Esophagus muscularis mucosa (tissue), 3 donors: ENCODE results near the gene PLXNA4.

Source experiments
- POLR2A ChIP-seq: fragments of 450-650 bp; IDR thresholded peaks from one replicate; pipeline ENCODE4 v1.6.1; 2017; ENCODE audit warnings: antibody characterized with exemption, moderate library complexity, mild to moderate bottlenecking, low read depth
- TF ChIP-seq, protein P1 (sequence below), 3 experiments: fragments of 200-600 bp in 2 of 3; fragments of 450-650 bp in 1 of 3; sonication (generic) in 2 of 3; IDR thresholded peaks; one replicate each; pipeline ENCODE4 v1.5.1; 2017 to 2019; ENCODE audit warnings: antibody characterized with exemption in 3 of 3, mild to moderate bottlenecking in 2 of 3, moderate library complexity in 1 of 3

DNA sequence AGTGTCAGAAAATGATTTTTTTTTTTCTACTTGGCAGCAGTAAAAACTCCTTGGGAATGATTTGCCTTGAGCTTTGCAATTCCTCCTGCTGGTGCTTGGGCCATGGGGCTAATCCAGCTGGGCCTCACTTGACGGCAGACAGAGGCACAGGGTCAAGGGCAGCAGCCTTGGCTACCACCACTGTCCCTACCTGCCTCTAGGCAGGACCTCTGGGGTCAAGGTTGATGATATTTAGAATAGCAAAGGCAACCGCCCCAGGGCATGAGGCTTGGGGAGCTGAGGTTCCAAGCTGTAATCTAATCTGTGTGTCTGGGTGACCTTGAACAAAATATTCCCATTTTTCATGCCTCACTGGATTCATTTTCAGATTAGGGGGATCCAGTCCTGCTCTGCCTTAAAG, 327.4 kb downstream of the PLXNA4 start:
- TF ChIP-seq, protein P1, sequence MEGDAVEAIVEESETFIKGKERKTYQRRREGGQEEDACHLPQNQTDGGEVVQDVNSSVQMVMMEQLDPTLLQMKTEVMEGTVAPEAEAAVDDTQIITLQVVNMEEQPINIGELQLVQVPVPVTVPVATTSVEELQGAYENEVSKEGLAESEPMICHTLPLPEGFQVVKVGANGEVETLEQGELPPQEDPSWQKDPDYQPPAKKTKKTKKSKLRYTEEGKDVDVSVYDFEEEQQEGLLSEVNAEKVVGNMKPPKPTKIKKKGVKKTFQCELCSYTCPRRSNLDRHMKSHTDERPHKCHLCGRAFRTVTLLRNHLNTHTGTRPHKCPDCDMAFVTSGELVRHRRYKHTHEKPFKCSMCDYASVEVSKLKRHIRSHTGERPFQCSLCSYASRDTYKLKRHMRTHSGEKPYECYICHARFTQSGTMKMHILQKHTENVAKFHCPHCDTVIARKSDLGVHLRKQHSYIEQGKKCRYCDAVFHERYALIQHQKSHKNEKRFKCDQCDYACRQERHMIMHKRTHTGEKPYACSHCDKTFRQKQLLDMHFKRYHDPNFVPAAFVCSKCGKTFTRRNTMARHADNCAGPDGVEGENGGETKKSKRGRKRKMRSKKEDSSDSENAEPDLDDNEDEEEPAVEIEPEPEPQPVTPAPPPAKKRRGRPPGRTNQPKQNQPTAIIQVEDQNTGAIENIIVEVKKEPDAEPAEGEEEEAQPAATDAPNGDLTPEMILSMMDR (IDR thresholded peaks at IDR 0.05), result no peak
- TF ChIP-seq POLR2A, result no peak
